ENCODE measurements around the gene ANP32D.
"Not testable (repeated sequence)": the region's sequence is repeated elsewhere in the genome, so short reads cannot be mapped to it uniquely, and the experiment has no call there.

Gene ANP32D

DNA sequence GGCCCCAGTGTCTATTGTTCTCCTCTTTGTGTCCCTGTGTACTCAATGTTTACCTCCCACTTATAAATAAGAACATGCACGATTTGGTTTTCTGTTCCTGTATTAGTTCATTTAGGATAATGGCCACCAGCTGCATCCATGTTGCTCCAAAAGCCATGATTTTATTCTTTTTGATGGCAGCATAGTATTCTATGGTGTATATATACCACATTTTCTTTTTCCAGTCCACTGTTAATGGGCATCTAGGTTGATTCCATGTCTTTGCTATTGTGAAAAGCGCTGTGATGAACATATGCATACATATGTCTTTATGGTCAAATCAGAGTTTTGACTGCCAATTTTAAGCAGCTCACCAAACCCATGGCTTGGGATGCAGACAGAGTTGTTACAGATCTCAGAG, 17.2 kb upstream of the ANP32D start:
- H3K9me3 ChIP-seq (ENCODE audit: insufficient read depth, low read depth, low read length) = peaks cover 2% of the 10 kb centered on the region; the same call in 1 of the 2 replicates

DNA sequence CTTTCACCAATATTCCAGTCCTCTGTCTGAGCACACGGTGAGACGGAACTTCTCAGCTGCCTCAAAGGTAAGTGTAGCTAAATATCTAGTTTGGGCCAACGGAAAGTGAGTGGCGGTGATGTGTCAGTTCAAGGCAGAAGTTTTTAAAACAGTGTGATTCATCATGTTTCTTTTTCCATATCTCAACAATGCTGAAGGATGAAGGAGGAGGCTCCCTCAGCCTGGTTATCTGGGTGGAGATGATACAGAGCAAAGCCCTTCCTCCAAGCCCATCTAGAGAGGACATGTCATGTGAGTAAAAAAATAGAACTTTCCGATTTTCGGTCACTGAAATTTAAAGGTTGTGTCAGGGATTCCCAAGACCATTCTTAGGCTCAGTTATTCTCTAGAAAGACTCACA, 13.1 kb upstream of the ANP32D start:
- Histone ChIP-seq H3K27ac (ENCODE audit: low read length) (no peak overlapping the region), H3K4me1 (ENCODE audit: insufficient read depth, low read length) (no peaks in the 10 kb centered on the region), H3K9me3 (ENCODE audit: insufficient read depth, low read depth, low read length) (no peaks in the 10 kb centered on the region), H3K9ac (ENCODE audit: low read depth, low read length) (no peak overlapping the region), H3K4me3 (ENCODE audit: low read length) (no peak overlapping the region), H3K36me3 (ENCODE audit: insufficient read depth, low read depth, low read length) (no peaks in the 10 kb centered on the region), H3K27me3 (ENCODE audit: insufficient read depth, low read length) (no peaks in the 10 kb centered on the region)

More for the DNA sequence above, 17.2 kb upstream of the ANP32D start:
- H3K4me1 ChIP-seq (ENCODE audit: insufficient read depth, low read length) = no peaks in the 10 kb centered on the region
- no peaks in the 10 kb centered on the region for H3K27me3 ChIP-seq (ENCODE audit: insufficient read depth, low read length)
- H3K9ac ChIP-seq (ENCODE audit: low read depth, low read length) = no peak overlapping the region
- no peaks in the 10 kb centered on the region for H3K36me3 ChIP-seq (ENCODE audit: insufficient read depth, low read depth, low read length)
- H3K4me3 ChIP-seq (ENCODE audit: low read length) = no peak overlapping the region
- no peak overlapping the region for H3K27ac ChIP-seq (ENCODE audit: low read length)

DNA sequence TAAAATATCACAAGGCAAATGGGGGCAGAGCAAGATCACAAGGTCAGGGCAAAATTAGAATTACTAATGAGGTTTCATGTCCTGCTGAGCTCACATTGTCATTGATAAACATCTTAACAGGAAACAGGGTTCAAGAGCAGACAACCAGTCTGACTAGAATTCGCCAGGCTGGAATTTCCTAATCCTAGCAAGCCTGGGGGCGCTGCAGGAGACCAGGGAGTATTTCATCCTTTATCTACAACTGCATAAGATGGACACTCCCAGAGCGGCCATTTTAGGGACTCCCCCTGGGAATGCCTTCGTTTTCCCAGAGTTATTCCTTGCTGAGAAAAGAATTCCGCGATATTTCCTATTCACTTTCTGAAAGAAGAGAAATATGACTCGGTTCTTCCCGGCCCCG, 3.3 kb upstream of the ANP32D start:
- H3K9me3 ChIP-seq (ENCODE audit: insufficient read depth, low read depth, low read length) = peaks cover 60% of the 10 kb centered on the region
- H3K36me3 ChIP-seq (ENCODE audit: insufficient read depth, low read depth, low read length); H3K27me3 ChIP-seq (ENCODE audit: insufficient read depth, low read length); H3K4me3 ChIP-seq (ENCODE audit: low read length); H3K4me1 ChIP-seq (ENCODE audit: insufficient read depth, low read length); H3K27ac ChIP-seq (ENCODE audit: low read length); H3K9ac ChIP-seq (ENCODE audit: low read depth, low read length): not testable (repeated sequence)

DNA sequence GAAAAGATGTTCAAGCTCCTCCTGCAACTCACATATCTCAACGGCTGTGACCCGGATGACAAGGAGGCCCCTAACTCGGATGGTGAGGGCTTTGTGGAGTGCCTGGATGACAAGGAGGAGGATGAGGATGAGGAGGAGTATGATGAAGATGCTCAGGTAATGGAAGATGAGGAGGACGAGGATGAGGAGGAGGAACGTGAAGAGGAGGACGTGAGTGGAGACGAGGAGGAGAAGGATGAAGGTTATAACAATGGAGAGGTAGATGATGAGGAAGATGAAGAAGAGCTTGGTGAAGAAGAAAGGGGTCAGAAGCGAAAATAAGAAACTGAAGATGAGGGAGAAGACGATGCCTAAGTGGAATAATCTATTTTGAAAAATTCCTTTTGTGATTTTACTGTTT, 702 bp downstream of the ANP32D start:
- Histone ChIP-seq H3K27me3 (ENCODE audit: insufficient read depth, low read length) (no peaks in the 10 kb centered on the region), H3K9ac (ENCODE audit: low read depth, low read length) (no peak overlapping the region), H3K9me3 (ENCODE audit: insufficient read depth, low read depth, low read length) (peaks cover 58% of the 10 kb centered on the region), H3K4me1 (ENCODE audit: insufficient read depth, low read length) (no peaks in the 10 kb centered on the region), H3K27ac (ENCODE audit: low read length) (no peak overlapping the region), H3K4me3 (ENCODE audit: low read length) (no peak overlapping the region), H3K36me3 (ENCODE audit: insufficient read depth, low read depth, low read length) (no peaks in the 10 kb centered on the region)

DNA sequence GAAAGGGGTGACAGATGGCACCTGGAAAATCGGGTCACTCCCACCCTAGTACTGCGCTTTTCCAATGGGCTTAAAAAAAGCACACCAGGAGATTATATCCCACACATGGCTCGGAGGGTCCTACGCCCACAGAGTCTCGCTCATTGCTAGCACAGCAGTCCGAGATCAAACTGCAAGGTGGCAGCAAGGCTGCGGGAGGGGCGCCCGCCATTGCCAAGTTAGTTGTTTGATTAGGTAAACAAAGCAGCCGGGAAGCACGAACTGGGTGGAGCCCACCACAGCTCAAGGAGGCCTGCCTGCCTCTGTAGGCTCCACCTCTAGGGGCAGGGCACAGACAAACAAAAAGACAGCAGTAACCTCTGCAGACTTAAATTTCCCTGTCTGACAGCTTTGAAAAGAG, 2.1 kb downstream of the ANP32D start:
- H3K27ac ChIP-seq (ENCODE audit: low read length); H3K4me1 ChIP-seq (ENCODE audit: insufficient read depth, low read length); H3K9ac ChIP-seq (ENCODE audit: low read depth, low read length): not testable (repeated sequence)

DNA sequence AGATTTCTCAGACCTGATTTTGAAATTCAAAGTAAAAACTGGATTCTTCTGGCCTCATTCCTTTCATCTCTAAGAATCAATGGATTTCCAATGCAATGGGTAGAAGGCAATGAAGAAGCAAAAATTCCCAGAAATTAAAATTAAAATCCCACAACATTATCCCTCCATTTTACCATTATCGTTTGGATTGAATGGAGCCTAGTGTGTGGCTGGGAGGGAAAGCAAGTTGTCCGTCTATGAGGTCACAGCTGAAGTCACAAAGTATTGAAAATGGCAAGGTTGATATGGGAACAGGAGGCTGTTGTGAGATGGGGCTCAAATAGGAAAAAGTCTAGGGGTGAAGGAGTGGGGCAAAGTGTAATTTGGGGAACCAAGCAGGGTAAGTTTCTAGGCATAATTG, 9.8 kb downstream of the ANP32D start, which contains the start of gene C12orf54:
Gene C12orf54 (plus strand): TSS at position 301 of the 400 bp plus-strand sequence. CDS start 799 bp downstream, outside the sequence.
- peaks cover 9% of the 10 kb centered on the region; the same call in 1 of the 2 replicates for H3K9me3 ChIP-seq (ENCODE audit: insufficient read depth, low read depth, low read length)
- no peak within 1 kb of the TSS for H3K9ac ChIP-seq (ENCODE audit: low read depth, low read length)
- no peaks in the 10 kb centered on the region for H3K27me3 ChIP-seq (ENCODE audit: insufficient read depth, low read length)
- no peaks in the 10 kb centered on the region for H3K36me3 ChIP-seq (ENCODE audit: insufficient read depth, low read depth, low read length)
- no peak within 1 kb of the TSS for H3K4me3 ChIP-seq (ENCODE audit: low read length)
- H3K27ac ChIP-seq (ENCODE audit: low read length) = no peak within 1 kb of the TSS
- H3K4me1 ChIP-seq (ENCODE audit: insufficient read depth, low read length) = no peaks in the 10 kb centered on the region

More for the DNA sequence above, 2.1 kb downstream of the ANP32D start:
- not testable (repeated sequence) for H3K27me3 ChIP-seq (ENCODE audit: insufficient read depth, low read length); H3K36me3 ChIP-seq (ENCODE audit: insufficient read depth, low read depth, low read length); H3K4me3 ChIP-seq (ENCODE audit: low read length)
- peaks cover 47% of the 10 kb centered on the region for H3K9me3 ChIP-seq (ENCODE audit: insufficient read depth, low read depth, low read length)

DNA sequence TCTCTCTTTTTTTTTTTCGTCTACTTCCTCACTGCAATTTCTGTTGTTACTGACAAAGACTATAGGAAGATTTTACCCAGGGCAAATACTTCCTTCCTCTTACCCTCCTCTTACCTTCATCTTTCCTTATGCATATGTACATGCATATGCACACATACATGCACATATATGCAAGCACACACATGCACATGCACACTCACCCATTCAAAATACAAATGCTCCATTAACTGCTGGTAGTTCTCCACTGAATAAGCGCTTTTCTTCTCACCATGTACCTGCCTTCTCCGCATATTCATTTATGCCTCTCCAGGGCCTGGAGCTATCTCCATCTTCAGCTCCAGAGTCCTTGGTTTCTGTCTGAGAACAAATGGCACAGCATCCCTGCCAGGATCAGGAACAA, 10.6 kb downstream of the ANP32D start:
- H3K9ac ChIP-seq (ENCODE audit: low read depth, low read length) = no peak overlapping the region
- peaks cover 9% of the 10 kb centered on the region; the same call in 1 of the 2 replicates for H3K9me3 ChIP-seq (ENCODE audit: insufficient read depth, low read depth, low read length)
- no peak overlapping the region for H3K27ac ChIP-seq (ENCODE audit: low read length)
- no peaks in the 10 kb centered on the region for H3K4me1 ChIP-seq (ENCODE audit: insufficient read depth, low read length)
- H3K36me3 ChIP-seq (ENCODE audit: insufficient read depth, low read depth, low read length) = no peaks in the 10 kb centered on the region
- H3K27me3 ChIP-seq (ENCODE audit: insufficient read depth, low read length) = no peaks in the 10 kb centered on the region
- no peak overlapping the region for H3K4me3 ChIP-seq (ENCODE audit: low read length)

DNA sequence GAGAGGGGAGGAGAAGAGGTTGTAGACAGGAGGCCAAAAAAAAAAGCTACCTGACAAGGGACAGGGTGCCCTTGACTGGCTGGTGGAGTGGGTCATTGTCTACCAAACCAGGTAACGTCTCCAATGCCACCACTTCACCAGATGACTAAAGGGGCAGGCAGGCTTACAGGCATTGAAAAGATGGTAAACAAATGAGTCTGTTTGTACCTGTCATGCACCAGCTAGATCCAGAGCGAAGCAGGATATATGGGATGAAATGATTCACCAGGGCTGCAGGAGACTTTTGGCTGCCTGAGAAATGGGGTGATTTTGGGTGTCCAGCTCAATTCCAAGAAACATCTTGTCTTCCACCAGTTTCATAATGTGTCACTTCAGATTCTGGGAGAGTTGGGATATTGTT, 13.9 kb downstream of the ANP32D start:
- H3K36me3 ChIP-seq (ENCODE audit: insufficient read depth, low read depth, low read length) = no peaks in the 10 kb centered on the region
- H3K9me3 ChIP-seq (ENCODE audit: insufficient read depth, low read depth, low read length) = peaks cover 5% of the 10 kb centered on the region; the same call in 1 of the 2 replicates
- no peak overlapping the region for H3K9ac ChIP-seq (ENCODE audit: low read depth, low read length)
- no peaks in the 10 kb centered on the region for H3K27me3 ChIP-seq (ENCODE audit: insufficient read depth, low read length)
- H3K27ac ChIP-seq (ENCODE audit: low read length) = no peak overlapping the region
- H3K4me1 ChIP-seq (ENCODE audit: insufficient read depth, low read length) = no peaks in the 10 kb centered on the region
- H3K4me3 ChIP-seq (ENCODE audit: low read length) = no peak overlapping the region

DNA sequence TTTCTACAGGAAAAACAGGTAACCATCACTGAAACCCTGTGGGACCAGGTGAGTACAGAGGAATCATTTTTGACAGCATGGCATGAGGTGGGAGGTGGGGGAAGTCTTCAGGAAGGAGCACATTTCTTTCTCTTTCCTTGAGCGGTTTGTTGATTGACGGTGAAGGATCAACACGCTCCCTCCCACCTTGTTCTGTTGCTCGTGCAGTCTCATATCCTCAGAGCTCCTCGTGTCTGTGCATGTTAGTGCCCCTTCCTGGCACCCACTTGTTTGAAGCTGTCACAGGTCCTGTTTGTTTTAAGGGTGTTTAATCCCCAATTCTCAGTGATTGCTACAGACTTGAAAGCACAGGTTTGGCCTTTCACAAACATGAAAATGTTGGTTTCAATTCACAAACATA, 14.3 kb downstream of the ANP32D start:
- no peak overlapping the region for H3K4me3 ChIP-seq (ENCODE audit: low read length)
- H3K27me3 ChIP-seq (ENCODE audit: insufficient read depth, low read length) = no peaks in the 10 kb centered on the region
- H3K4me1 ChIP-seq (ENCODE audit: insufficient read depth, low read length) = no peaks in the 10 kb centered on the region
- peaks cover 2% of the 10 kb centered on the region; the same call in 1 of the 2 replicates for H3K9me3 ChIP-seq (ENCODE audit: insufficient read depth, low read depth, low read length)
- no peaks in the 10 kb centered on the region for H3K36me3 ChIP-seq (ENCODE audit: insufficient read depth, low read depth, low read length)
- no peak overlapping the region for H3K9ac ChIP-seq (ENCODE audit: low read depth, low read length)
- H3K27ac ChIP-seq (ENCODE audit: low read length) = no peak overlapping the region

DNA sequence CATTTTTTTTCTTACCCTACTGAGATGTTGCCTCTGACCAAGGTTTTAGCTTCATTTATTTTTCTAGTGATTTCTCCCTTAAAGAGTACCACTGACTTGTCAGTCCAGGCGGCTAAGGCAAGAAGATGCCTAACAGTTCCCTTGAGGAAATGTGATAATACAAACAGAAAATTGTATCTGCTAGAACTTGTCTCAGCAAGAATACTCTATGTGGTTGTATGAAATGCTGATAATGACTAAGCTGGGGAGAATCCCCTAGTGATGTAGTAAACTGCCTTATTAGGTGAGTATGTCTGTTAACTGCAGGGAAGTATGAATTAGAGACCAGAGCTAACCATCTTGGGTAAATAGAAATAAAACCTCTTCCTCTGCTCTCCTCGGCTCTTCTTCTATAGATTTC, 16.7 kb downstream of the ANP32D start:
- no peak overlapping the region for H3K9ac ChIP-seq (ENCODE audit: low read depth, low read length)
- no peaks in the 10 kb centered on the region for H3K36me3 ChIP-seq (ENCODE audit: insufficient read depth, low read depth, low read length)
- no peak overlapping the region for H3K4me3 ChIP-seq (ENCODE audit: low read length)
- H3K27ac ChIP-seq (ENCODE audit: low read length) = no peak overlapping the region
- H3K27me3 ChIP-seq (ENCODE audit: insufficient read depth, low read length) = no peaks in the 10 kb centered on the region
- no peaks in the 10 kb centered on the region for H3K4me1 ChIP-seq (ENCODE audit: insufficient read depth, low read length)
- H3K9me3 ChIP-seq (ENCODE audit: insufficient read depth, low read depth, low read length) = no peaks in the 10 kb centered on the region; the same call in 1 of the 2 replicates

DNA sequence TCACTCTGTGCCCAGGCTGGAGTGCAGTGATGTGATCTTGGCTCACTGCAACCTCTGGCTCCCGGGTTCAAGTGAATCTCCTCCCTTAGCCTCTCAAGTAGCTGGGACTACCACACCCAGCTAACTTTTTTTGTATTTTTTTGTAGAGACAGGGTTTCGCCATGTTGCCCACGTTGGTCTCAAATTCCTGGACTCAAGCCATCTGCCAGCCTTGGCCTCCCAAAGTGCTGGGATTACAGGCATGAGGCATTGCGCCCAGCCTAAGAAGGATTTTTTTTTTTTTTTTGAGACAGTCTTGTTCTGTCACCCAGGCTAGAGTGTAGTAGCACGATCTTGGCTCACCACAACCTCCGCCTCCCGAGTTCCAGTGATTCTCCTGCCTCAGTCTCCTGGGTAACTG, 17.1 kb downstream of the ANP32D start:
- not testable (repeated sequence) for H3K4me1 ChIP-seq (ENCODE audit: insufficient read depth, low read length); H3K36me3 ChIP-seq (ENCODE audit: insufficient read depth, low read depth, low read length); H3K9ac ChIP-seq (ENCODE audit: low read depth, low read length); H3K27ac ChIP-seq (ENCODE audit: low read length); H3K9me3 ChIP-seq (ENCODE audit: insufficient read depth, low read depth, low read length); H3K4me3 ChIP-seq (ENCODE audit: low read length); H3K27me3 ChIP-seq (ENCODE audit: insufficient read depth, low read length)

DNA sequence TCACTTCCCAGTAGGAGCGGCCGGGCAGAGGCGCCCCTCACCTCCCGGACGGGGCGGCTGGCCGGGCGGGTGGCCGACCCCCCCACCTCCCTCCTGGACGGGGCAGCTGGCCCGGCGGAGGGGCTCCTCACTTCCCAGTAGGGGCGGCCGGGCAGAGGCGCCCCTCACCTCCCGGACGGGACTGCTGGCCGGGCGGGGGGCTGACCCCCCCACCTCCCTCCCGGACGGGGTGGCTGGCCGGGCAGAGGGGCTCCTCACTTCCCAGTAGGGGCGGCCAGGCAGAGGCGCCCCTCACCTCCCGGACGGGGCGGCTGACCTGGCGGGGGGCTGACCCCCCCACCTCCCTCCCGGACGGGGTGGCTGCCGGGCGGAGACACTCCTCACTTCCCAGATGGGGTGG, 27.9 kb downstream of the ANP32D start:
- peaks cover 16% of the 10 kb centered on the region; the same call in 1 of the 2 replicates for H3K9me3 ChIP-seq (ENCODE audit: insufficient read depth, low read depth, low read length)
- H3K9ac ChIP-seq (ENCODE audit: low read depth, low read length); H3K4me3 ChIP-seq (ENCODE audit: low read length); H3K27me3 ChIP-seq (ENCODE audit: insufficient read depth, low read length); H3K36me3 ChIP-seq (ENCODE audit: insufficient read depth, low read depth, low read length); H3K27ac ChIP-seq (ENCODE audit: low read length); H3K4me1 ChIP-seq (ENCODE audit: insufficient read depth, low read length): not testable (repeated sequence)

DNA sequence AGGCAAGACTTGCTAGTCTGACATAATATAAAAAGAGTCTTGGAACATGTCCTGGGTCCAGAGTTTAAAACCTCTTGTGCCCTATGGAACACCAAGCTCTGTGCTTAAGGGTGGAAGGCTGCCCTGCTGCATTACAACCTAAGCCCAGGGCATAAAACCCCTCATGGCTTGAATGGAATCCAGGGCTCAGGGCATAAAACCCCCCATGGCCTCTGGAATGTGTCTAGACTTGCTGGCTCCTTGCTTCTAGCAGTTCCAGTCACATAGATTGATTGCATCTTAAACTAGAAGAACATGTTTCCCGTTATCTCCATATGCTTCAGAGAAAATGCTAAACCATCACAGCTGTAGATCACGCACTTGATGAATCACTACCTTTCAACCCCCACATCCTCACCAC, 34.5 kb downstream of the ANP32D start:
- not testable (repeated sequence) for H3K9me3 ChIP-seq (ENCODE audit: insufficient read depth, low read depth, low read length); H3K27me3 ChIP-seq (ENCODE audit: insufficient read depth, low read length); H3K9ac ChIP-seq (ENCODE audit: low read depth, low read length); H3K4me3 ChIP-seq (ENCODE audit: low read length); H3K27ac ChIP-seq (ENCODE audit: low read length); H3K36me3 ChIP-seq (ENCODE audit: insufficient read depth, low read depth, low read length); H3K4me1 ChIP-seq (ENCODE audit: insufficient read depth, low read length)

Data from iPS-20b (cell line).